HUES6 (cell line): ENCODE measurements around the gene CUL9.

Experiments
- H3K27ac ChIP-seq: 2 replicates; pipeline ENCODE4 v1.7.0; 2013; ENCODE audit warnings: low read depth, mild to moderate bottlenecking, low read length, inconsistent platforms
- H3K27me3 ChIP-seq: 2 replicates; pipeline ENCODE4 v1.6.1; 2013; ENCODE audit warnings: low read length; ENCODE audit not compliant: control insufficient read depth, insufficient read depth
- H3K36me3 ChIP-seq: 2 replicates; pipeline ENCODE4 v1.6.1; 2013; ENCODE audit warnings: low read length; ENCODE audit not compliant: control insufficient read depth, insufficient read depth
- H3K4me1 ChIP-seq: 2 replicates; pipeline ENCODE4 v1.6.1; 2013; ENCODE audit warnings: low read length; ENCODE audit not compliant: control insufficient read depth, insufficient read depth
- H3K4me3 ChIP-seq: 2 replicates; pipeline ENCODE4 v1.5.1; 2013; ENCODE audit warnings: low read depth, low read length
- H3K9ac ChIP-seq: one replicate; pipeline ENCODE4 v1.6.1; 2013; ENCODE audit warnings: mild to moderate bottlenecking, low read length
- H3K9me3 ChIP-seq: 2 replicates; pipeline ENCODE4 v1.6.1; 2013; ENCODE audit warnings: low read depth, low read length; ENCODE audit not compliant: control insufficient read depth, insufficient read depth

CUL9 gene

DNA sequence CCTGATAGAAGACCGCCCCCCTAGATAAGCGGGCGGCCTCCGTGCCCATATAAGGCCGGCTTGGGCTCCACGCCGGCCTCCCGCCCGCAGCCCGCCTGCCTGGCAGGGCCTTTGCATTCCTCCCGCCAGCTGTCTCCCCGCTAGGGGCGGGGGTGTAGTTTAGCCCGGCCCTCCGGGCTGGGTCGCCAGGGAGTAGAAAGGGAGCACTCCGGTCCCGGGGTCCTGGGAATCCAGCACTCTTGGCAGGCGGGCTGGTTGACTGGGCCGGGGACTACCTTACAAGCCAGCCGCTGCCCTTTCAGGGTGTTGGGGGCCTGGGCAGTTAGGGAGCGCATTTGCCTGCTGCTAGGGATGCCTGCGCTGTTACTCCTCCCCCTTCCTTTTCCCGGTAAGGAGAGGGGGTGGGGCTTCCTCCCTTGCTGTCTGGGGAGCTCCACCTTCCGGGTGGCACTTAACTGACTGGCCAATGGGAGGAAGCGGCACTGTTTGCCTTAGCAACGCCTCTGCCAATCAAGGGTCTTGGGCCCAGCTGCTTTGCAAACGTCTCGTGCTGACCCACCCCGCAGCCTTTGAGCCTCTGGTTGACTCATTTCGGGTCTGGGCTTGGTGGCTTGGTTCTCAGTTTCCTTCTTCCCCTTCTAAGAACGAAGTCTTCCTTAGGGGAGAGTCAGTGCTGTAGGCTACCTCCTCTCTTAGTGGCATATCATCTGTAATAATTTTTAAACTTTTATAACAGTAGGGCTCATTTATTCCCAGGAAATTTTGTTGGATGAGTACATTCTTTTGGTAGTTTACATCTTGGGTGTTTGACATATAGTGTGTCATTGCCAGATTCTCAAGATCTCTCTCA, 7.5 kb upstream of the CUL9 start:
- H3K4me1 ChIP-seq = peaks cover 21% of the 10 kb centered on the region
- H3K27me3 ChIP-seq = no peaks in the 10 kb centered on the region
- no peaks in the 10 kb centered on the region for H3K9me3 ChIP-seq
- peak overlapping the region; percentile 73 for H3K27ac ChIP-seq
- peaks cover 45% of the 10 kb centered on the region for H3K36me3 ChIP-seq
- peak overlapping the region; percentile 99 for H3K9ac ChIP-seq
- peak overlapping the region; percentile 92 for H3K4me3 ChIP-seq

DNA sequence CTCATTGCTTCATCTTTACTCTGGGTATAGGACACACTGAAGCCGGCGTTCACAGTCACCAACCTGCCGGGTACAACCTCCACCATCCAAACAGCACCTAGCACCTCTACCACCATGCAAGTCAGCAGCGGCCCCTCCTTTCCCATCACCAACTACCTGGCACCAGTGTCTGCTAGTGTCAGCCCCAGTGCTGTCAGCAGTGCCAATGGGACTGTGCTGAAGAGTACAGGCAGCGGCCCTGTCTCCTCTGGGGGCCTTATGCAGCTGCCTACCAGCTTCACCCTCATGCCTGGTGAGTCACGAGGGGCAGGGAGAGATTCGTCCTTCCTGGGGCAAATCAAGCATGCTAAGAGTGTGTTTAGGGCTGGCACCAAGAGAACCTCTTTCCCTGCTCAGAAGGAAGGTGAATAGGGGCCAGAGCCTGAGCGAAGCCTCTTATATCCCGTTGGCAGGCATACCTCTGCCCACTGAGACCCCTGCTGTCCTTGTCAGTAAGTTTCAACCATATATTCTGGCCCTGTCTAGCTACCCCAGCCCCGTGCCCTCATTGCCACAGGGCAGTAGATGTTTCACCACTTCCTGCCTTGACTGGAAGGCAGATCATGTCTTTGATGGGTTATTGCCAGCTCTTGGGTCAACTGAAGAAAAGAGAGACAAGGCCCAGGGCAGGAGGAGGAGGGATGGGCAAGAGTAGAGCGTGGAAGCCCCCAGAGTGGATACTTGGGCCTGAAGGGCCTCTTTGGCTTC, 6.1 kb upstream of the CUL9 start:
- Histone ChIP-seq H3K9me3 (no peaks in the 10 kb centered on the region), H3K27me3 (no peaks in the 10 kb centered on the region), H3K36me3 (peaks cover 46% of the 10 kb centered on the region), H3K27ac (no peak overlapping the region), H3K9ac (no peak overlapping the region), H3K4me3 (no peak overlapping the region), H3K4me1 (peaks cover 25% of the 10 kb centered on the region)

DNA sequence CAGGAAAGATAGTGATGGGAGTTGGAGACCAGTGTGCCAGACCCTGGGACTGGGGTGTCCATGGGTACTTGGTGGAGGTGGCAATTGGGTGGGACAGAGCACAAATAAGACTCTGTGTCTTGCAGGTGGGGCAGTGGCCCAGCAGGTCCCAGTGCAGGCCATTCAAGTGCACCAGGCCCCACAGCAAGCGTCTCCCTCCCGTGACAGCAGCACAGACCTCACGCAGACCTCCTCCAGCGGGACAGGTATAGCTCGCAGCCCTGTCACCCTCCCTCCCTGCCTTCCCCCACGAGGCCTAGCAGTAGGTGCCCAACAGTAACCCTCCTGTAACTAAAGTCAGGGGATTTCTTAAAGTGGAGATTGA, 5.6 kb upstream of the CUL9 start:
- Histone ChIP-seq H3K9me3 (no peaks in the 10 kb centered on the region), H3K4me1 (peaks cover 30% of the 10 kb centered on the region), H3K36me3 (peaks cover 46% of the 10 kb centered on the region), H3K27ac (no peak overlapping the region), H3K4me3 (no peak overlapping the region), H3K27me3 (no peaks in the 10 kb centered on the region), H3K9ac (no peak overlapping the region)

DNA sequence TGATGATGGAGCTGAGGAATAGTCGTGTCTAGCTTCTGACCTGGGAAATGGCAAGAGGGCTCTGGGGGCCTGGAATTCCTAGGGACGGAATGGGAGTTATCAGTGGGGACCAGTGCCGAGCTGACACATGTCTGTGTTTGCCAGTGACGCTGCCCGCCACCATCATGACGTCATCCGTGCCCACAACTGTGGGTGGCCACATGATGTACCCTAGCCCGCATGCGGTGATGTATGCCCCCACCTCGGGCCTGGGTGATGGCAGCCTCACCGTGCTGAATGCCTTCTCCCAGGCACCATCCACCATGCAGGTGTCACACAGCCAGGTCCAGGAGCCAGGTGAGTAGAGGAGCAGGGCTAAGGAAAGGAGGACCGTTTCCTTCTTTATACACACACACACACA, 3.8 kb upstream of the CUL9 start:
- H3K9me3 ChIP-seq = no peaks in the 10 kb centered on the region

DNA sequence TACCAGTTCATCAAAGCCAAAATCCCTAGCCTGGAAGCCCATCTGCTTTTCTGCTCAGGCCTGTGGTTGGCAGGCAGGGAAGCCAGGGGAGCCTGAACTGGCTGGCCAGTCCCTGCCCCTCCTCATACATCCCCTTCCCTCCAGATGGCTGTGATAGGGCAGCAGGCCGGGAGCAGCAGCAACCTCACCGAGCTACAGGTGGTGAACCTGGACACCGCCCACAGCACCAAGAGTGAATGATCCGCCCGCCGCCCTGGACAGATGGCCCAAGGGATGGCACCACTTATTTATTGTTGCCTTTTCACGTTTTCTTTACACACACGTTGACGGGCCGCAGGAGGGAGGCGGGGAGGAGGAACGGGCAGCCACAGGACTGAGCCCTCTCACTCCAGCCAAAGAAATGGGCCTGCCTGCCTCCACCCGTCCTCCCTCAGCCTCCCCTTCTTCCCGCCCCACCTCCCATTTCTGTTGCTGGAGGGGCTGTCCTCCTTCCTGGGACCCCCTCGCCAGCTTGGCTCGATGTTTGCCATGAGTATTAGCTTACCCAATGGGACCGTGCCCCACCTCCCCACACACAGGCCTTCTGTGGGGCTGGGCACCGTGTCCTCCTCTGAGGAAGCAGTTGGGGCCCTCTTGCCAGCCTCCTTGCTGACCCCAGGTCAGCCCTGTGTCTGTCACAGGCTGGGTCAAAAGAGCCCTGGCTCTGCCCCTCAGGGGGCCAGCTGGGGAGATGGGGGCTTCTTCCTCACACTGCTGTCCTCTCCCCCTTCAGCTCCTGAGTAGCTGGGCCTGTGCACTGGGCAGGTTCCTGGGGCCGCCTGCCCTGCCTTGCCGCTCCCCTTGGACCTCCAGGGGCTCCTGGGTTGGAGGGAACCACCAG, 2.8 kb upstream of the CUL9 start:
- Histone ChIP-seq H3K4me1 (peaks cover 20% of the 10 kb centered on the region; the same call in 1 of the 2 replicates), H3K27ac (no peak overlapping the region), H3K36me3 (peaks cover 41% of the 10 kb centered on the region), H3K4me3 (no peak overlapping the region), H3K9me3 (no peaks in the 10 kb centered on the region), H3K27me3 (no peaks in the 10 kb centered on the region), H3K9ac (no peak overlapping the region)

More for the DNA sequence above, 3.8 kb upstream of the CUL9 start:
- H3K4me3 ChIP-seq = no peak overlapping the region
- no peaks in the 10 kb centered on the region for H3K27me3 ChIP-seq
- H3K27ac ChIP-seq = no peak overlapping the region
- peaks cover 46% of the 10 kb centered on the region for H3K36me3 ChIP-seq
- no peak overlapping the region for H3K9ac ChIP-seq
- H3K4me1 ChIP-seq = peaks cover 29% of the 10 kb centered on the region

DNA sequence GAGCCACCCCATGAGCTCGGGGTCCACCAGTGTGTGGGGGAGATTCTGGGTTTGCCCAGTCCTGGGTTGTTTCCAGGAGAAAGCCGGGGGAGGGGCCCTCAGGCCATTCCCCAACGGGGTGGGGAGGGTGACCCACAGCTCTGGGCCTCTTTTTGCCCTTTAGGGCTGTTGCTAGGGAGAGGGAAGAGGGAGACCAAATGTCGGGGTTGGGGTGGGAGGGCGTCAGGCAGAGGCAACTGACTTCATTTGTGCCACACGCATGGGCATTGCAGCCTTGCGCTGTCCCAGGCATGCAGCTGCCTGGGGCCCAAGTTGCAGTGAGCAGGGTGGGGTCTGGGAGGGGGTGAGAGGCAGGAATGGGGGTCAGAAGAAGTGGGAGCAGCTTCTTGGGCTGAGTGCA, 1.9 kb upstream of the CUL9 start:
- Histone ChIP-seq H3K4me1 (peaks cover 16% of the 10 kb centered on the region; the same call in 1 of the 2 replicates), H3K4me3 (no peak overlapping the region), H3K27ac (no peak overlapping the region), H3K9ac (no peak overlapping the region), H3K36me3 (peaks cover 38% of the 10 kb centered on the region), H3K9me3 (no peaks in the 10 kb centered on the region), H3K27me3 (no peaks in the 10 kb centered on the region)

DNA sequence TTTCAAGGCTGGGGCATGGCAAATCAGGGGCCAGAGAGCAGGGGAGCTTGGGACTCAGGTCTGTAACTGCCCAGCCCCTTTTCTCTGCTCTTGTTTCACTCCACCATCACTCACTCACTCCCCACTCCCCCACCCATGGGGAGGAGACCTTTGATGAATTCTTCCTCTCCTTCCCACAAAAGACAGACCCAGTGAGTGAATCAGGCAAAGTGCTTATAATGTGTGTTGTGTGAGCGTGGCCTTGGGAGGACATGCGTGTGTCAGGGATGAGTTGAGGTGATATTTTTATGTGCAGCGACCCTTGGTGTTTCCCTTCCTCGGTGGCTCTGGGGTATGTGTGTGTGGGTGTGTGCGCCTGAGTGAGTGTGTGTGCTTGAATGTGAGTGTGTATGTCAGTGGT, 1.0 kb upstream of the CUL9 start:
- H3K4me3 ChIP-seq = peak overlapping the region; percentile 78
- H3K4me1 ChIP-seq = peaks cover 15% of the 10 kb centered on the region; the same call in 1 of the 2 replicates
- H3K9ac ChIP-seq = no peak overlapping the region
- H3K36me3 ChIP-seq = peaks cover 32% of the 10 kb centered on the region
- H3K27ac ChIP-seq = no peak overlapping the region
- no peaks in the 10 kb centered on the region for H3K9me3 ChIP-seq
- H3K27me3 ChIP-seq = no peaks in the 10 kb centered on the region

DNA sequence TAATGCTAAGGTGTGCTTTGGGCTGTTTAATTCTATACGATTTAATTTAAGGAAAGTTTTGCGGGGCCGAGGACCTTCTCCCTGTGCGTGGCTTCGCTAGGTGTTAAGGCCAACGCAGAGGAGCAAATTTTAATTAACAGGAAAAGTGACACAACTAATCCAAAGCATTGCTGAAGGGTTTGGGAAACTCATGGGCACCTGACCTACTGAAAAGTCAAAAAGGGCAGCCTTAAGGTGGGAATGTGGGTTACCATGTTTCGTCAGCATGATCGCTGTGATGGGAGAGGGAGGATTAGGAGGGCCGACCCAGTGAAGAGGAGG, 415 bp upstream of the CUL9 start:
- Histone ChIP-seq H3K9me3 (no peaks in the 10 kb centered on the region), H3K4me1 (peaks cover 15% of the 10 kb centered on the region; the same call in 1 of the 2 replicates), H3K36me3 (peaks cover 27% of the 10 kb centered on the region), H3K27ac (no peak overlapping the region), H3K4me3 (peak overlapping the region; percentile 78), H3K27me3 (no peaks in the 10 kb centered on the region), H3K9ac (peak overlapping the region; percentile 72)

DNA sequence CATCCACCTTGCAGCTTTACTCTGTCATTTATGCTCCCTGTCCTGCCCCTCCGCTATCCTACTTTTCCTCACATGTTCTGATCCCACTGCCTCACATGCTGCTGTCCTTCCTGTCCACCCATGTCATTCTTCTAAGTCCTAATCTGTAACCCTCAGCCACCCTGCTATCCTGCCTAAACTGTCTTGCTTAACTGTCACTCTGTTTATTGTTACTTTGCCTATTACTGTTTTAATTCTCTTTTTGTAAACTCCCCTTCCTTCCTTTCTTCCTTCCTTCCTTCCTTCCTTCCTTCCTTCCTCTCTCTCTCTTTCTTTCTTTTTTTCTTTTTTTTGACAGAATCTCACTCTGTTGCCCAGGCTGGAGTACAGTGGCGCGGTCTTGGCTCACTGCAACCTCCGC, 1.4 kb downstream of the CUL9 start:
- H3K27me3 ChIP-seq = no peaks in the 10 kb centered on the region
- H3K9me3 ChIP-seq = no peaks in the 10 kb centered on the region
- H3K4me1 ChIP-seq = peaks cover 15% of the 10 kb centered on the region; the same call in 1 of the 2 replicates
- peaks cover 32% of the 10 kb centered on the region for H3K36me3 ChIP-seq
- H3K9ac ChIP-seq = no peak overlapping the region
- H3K27ac ChIP-seq = no peak overlapping the region
- H3K4me3 ChIP-seq = no peak overlapping the region

DNA sequence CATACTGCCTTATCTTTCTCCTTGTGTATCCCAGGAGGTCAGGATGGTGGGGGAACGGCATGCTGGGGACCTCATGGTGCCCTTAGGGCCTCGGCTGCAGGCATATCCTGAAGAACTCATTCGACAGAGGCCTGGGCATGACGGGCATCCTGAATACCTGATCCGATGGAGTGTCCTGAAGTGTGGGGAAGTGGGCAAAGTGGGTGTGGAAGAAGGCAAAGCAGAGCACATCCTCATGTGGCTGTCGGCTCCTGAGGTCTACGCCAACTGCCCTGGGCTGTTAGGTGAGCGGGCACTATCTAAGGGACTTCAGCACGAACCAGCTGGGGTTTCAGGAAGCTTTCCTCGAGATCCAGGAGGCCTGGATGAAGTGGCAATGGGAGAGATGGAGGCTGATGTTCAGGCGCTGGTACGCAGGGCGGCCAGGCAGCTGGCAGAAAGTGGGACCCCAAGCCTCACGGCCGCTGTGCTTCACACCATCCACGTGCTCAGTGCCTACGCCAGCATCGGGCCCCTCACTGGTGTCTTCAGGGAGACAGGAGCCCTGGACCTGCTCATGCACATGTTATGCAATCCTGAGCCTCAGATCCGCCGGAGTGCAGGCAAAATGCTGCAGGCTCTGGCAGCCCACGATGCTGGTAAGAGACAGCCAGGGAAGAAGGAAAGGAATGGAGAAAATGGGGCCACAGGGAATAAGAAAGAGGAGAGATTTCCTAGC, 2.4 kb downstream of the CUL9 start:
- H3K36me3 ChIP-seq = peaks cover 22% of the 10 kb centered on the region
- H3K9ac ChIP-seq = no peak overlapping the region
- H3K27ac ChIP-seq = no peak overlapping the region
- H3K27me3 ChIP-seq = no peaks in the 10 kb centered on the region
- H3K9me3 ChIP-seq = no peaks in the 10 kb centered on the region
- H3K4me3 ChIP-seq = no peak overlapping the region
- peaks cover 15% of the 10 kb centered on the region; the same call in 1 of the 2 replicates for H3K4me1 ChIP-seq
